Measurements from ENCODE around the gene TROAP.

Gene TROAP

GRCh38 chr12:49344486-49345050 is 21.5 kb downstream of the TROAP start:
- DNase-seq = no peak

- DNase-seq = no peak
These were observed 22.2 kb downstream of the TROAP start for GRCh38 chr12:49345051-49345824.

GRCh38 chr12:49345825-49346658 is 23.0 kb downstream of the TROAP start:
- DNase-seq = no peak

GRCh38 chr12:49346659-49347310 is 23.7 kb downstream of the TROAP start, which contains the start of gene DNAJC22:
Gene DNAJC22 (plus strand): TSS chr12:49346888. CDS start chr12:49348873, 1,985 bp downstream.
- DNase-seq = no peak

- peak; percentile 68 for DNase-seq
These were observed 24.5 kb downstream of the TROAP start for GRCh38 chr12:49347311-49348193.

- DNase-seq = no peak
These were observed 25.7 kb downstream of the TROAP start for GRCh38 chr12:49348781-49349180.

GRCh38 chr12:49349266-49349665 is 26.2 kb downstream of the TROAP start:
- no peak for DNase-seq

GRCh38 chr12:49352351-49352750 is 29.3 kb downstream of the TROAP start:
- no peak for DNase-seq

GRCh38 chr12:49355913-49356312 is 32.9 kb downstream of the TROAP start:
- no peak for DNase-seq

- DNase-seq = peak; percentile 64
These were observed 34.1 kb downstream of the TROAP start for GRCh38 chr12:49357103-49357678.

GRCh38 chr12:49358483-49359141 is 35.6 kb downstream of the TROAP start:
- DNase-seq = peak; percentile 77

- DNase-seq = no peak
These were observed 36.6 kb downstream of the TROAP start for GRCh38 chr12:49359671-49360070.

- no peak for DNase-seq
These were observed 39.0 kb downstream of the TROAP start for GRCh38 chr12:49362077-49362476.

- DNase-seq = peak; percentile 94
These were observed 41.9 kb downstream of the TROAP start for GRCh38 chr12:49364989-49365388.

GRCh38 chr12:49365542-49365941 is 42.5 kb downstream of the TROAP start:
- no peak for DNase-seq

GRCh38 chr12:49366096-49366651 is 43.1 kb downstream of the TROAP start:
- no peak for DNase-seq

- peak; percentile 92 for DNase-seq
These were observed 43.8 kb downstream of the TROAP start for GRCh38 chr12:49366652-49367380.

- DNase-seq = no peak
These were observed 44.6 kb downstream of the TROAP start, which contains the start of gene SPATS2 for GRCh38 chr12:49367381-49368239. Gene SPATS2 (plus strand): TSS chr12:49367462. CDS start chr12:49461013, 93,551 bp downstream.

GRCh38 chr12:49368240-49368600 is 45.2 kb downstream of the TROAP start:
- DNase-seq = no peak

Data from suppressor macrophage treated with lipopolysaccharide for 4 hours (primary cell).